Astrocyte of the cerebellum (primary cell): ENCODE measurements around the gene GNAS-AS1.

ENCODE experiments used
- DNase-seq: peaks from one replicate; pipeline ENCODE4 v3.0.0-alpha.2; 2011; ENCODE audit warnings: low read depth
- H3K4me3 ChIP-seq: 2 replicates; pipeline ENCODE4 v1.5.1; 2011; ENCODE audit warnings: mild to moderate bottlenecking, low read depth, low read length, moderate library complexity
- in situ Hi-C: cut with HindIII; loops from 2 replicates; pipeline ENCODE4 v1.10.0; 2017; ENCODE audit warnings: low sequenced_read_pairs
- TF ChIP-seq, protein P1 (sequence below): IDR thresholded peaks from 2 replicates; pipeline ENCODE4 v1.5.1; 2012; ENCODE audit warnings: low read length, low read depth, moderate library complexity, mild to moderate bottlenecking; ENCODE audit errors: missing control alignments

The GNAS-AS1 gene

DNA sequence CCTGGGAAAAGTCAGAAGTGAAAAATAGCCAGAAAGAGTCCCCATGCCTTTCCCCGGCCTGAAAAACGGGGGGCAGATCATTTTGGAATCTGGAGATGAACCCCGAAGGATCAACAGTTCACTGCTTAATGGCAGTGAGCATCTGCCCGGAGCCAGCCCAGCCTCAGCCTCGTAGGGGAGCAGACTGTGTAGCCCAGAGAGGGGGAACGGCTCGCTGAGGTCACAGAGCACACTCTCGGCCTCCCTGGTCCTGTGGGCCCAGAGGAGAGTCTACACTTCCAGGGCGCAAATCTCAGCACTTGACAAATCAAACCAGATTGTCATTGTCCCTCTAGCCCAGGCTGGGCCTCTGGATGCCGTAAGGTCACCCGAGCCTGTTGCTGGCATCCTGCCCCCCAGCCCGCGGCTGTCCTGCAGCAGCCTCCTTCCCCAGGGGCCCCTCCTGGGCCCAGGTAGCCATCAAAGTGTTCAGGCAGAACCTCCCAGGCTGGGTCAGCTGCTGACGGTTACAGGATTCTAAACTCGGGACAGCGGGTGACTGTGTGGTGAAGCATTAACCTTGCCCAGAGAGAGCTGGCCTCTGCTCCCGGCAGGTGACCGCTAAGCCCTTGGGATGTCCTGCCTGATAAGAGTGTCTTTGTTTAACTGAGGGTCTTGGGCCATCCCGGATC is 56.1 kb downstream of the GNAS-AS1 start:
- TF ChIP-seq, protein P1, sequence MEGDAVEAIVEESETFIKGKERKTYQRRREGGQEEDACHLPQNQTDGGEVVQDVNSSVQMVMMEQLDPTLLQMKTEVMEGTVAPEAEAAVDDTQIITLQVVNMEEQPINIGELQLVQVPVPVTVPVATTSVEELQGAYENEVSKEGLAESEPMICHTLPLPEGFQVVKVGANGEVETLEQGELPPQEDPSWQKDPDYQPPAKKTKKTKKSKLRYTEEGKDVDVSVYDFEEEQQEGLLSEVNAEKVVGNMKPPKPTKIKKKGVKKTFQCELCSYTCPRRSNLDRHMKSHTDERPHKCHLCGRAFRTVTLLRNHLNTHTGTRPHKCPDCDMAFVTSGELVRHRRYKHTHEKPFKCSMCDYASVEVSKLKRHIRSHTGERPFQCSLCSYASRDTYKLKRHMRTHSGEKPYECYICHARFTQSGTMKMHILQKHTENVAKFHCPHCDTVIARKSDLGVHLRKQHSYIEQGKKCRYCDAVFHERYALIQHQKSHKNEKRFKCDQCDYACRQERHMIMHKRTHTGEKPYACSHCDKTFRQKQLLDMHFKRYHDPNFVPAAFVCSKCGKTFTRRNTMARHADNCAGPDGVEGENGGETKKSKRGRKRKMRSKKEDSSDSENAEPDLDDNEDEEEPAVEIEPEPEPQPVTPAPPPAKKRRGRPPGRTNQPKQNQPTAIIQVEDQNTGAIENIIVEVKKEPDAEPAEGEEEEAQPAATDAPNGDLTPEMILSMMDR: no peak
- no peak for DNase-seq
- in situ Hi-C loops: no loop called here
- no peak overlapping the region for H3K4me3 ChIP-seq

DNA sequence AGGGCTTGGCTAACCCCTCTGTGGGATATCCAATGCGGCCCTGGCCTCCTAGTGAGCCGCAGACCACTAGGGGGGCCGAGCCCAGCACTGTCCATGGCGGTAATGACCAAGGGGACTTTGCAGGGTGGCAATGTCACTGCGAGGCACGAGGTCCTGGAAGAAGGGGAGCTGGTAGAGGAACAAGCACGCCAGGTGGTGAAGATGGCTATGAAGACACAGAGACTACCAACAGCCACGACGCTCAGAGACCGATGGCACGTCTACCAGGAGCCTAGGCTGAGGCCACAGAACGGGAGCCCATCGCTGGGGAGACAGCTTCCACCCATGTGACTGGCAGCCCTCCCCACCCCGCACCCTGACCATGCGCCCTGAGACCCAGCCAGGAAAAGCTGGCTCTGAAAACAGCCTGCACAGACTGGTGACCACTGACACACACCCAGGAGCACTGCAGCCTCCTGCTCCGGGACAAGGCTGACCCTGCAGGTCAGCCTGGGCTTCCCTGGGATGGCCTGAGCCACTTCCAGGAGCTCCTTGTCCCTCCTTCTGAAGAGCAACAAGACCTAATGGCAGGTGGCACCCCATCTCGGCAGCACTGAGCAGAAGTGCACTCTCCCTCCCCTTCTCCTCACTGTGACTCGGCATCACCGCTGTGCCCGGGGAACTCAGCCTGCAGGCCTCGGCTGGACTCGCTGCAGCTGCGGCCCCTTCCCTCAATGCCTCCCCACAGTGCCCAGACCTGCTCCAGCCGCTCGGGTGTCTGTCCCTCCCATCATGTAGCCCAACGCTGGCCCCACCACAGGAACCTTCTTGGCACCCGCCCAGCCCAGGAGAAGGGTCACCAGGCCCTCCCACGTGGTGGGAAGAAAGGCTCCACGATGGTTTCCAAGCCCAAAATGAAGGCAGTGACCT is 56.9 kb downstream of the GNAS-AS1 start:
- in situ Hi-C loops: no loop called here
- DNase-seq: no peak
- H3K4me3 ChIP-seq: no peak overlapping the region
- TF ChIP-seq, protein P1: no peak

DNA sequence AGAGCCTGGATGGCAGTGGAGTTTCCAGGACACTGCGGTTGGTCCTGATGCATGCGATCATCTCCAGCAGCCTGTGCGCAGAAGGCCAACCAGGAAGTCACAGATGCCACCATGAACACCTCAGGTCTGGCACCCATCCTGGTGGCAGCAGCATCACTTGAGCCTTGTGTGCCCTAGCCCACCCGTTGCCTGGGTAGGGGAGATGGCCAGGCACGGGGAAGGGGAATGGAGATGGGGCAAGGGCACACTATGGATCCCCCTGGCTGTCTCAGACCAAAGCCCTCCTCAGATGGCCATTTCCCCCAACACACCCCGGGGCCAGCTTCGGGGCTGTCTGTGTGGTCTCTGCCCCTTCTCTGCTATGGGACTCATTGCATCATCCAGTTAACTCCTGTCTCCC is 58.3 kb downstream of the GNAS-AS1 start:
- TF ChIP-seq, protein P1: no peak
- H3K4me3 ChIP-seq: no peak overlapping the region
- no peak for DNase-seq
- in situ Hi-C loops: no loop called here

DNA sequence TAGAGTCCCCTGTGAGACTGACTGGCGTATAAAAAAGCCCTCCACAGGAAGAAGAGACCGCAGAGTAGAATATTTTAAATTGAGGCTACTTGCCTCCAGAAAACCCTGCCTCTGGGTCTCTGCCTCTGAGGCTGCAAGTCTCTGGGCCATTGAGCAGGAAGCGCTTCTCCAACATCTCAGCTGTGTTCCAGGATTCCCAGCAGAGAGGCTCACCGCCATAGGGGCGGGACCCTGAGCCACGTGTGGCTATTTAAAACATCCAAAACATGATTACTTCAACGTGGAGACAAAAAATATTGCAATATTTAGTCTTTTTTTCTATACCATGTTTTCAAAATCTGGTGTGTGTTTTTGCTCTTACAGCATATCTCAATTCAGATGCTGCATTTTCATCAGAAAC is 59.4 kb downstream of the GNAS-AS1 start:
- TF ChIP-seq, protein P1: no peak
- no peak overlapping the region for H3K4me3 ChIP-seq
- no peak for DNase-seq
- in situ Hi-C loops: no loop called here

DNA sequence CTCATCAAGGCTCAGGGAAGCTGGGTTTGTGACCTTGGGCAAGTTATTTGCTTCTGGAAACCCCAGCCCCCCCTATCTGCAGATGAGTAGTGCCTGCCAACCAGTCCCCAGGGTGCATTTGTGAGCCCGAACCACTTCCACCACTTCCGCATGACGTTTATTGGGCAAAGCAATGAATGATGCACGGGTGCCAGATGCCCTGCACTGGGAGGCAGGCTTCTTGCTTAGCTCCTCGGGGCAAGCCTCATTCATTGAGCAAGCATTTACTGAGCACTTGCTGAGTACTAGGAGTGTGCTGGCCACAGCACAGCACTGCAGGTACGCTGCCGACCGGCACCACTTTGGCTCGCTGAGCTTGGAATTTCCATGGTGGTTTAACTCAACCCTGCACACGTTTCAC is 60.2 kb downstream of the GNAS-AS1 start:
- in situ Hi-C loops: no loop called here
- DNase-seq: no peak
- TF ChIP-seq, protein P1: no peak
- no peak overlapping the region for H3K4me3 ChIP-seq

DNA sequence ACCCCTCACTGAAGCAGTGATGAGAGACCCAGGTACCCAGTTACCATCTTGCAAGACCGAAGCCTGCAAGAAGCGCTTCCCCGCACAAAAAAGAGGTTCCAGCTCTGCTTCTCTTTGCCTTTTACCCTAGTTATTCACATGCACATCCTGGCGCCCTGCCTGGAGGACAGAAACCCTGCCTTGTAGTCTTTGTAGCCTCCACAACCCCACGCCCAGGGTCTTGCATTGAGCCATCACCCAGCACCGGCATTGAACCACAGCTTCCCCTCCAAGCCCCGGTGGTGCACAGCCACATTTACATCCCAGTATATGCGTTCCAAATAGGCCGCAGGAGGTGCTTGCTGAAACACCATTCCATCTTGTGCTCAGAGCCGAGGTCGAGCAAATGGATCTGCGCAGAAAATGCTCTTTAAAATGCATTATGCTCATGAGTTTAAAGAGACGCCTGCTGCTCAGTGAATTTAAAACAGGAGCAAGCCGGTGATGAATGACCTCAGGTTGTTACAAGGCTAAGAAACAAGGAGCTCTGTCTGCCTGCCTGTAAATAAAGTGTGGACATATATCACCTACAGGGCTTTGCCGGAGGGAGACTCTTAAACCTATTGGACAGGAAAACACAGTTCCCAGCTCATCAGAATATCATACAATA is 61.7 kb downstream of the GNAS-AS1 start:
- no peak for DNase-seq
- in situ Hi-C loops: no loop called here

More for the DNA sequence above, 61.7 kb downstream of the GNAS-AS1 start:
- H3K4me3 ChIP-seq: no peak overlapping the region
- TF ChIP-seq, protein P1: no peak
